GM23338 (cell line): ENCODE data around the gene PCNX1. TPM values are rescaled to one million over a fixed set of nuclear protein-coding genes. Genes with fewer than 3 reads are reported as not detected.

Source experiments
- ATAC-seq: fragments of 200-7000 bp; cut with Tn5 transposase; 3 replicates; pipeline ENCODE4 v1.9.1; 2020
- DNase-seq: peaks from one replicate; pipeline ENCODE4 v3.0.0-alpha.2; 2015; ENCODE audit warnings: low spot score
- H2AFZ ChIP-seq: fragments of 200-600 bp; sonication (generic); 2 replicates; pipeline ENCODE4 v1.8.0; 2016; ENCODE audit warnings: antibody characterized with exemption, mild to moderate bottlenecking, moderate library complexity
- H3F3A ChIP-seq: fragments of 200-600 bp; sonication (generic); replicated peaks from 2 replicates; pipeline ENCODE4 v1.8.0; 2017; ENCODE audit warnings: antibody characterized with exemption, mixed run types, low read depth
- H3K27ac ChIP-seq: fragments of 200-600 bp; sonication (generic); 2 replicates; pipeline ENCODE4 v1.6.1; 2016; ENCODE audit warnings: low read depth
- H3K27me3 ChIP-seq: fragments of 200-600 bp; sonication (generic); 2 replicates; pipeline ENCODE4 v1.8.0; 2016; ENCODE audit warnings: mild to moderate bottlenecking, mixed run types, moderate library complexity; ENCODE audit not compliant: insufficient read depth
- H3K36me3 ChIP-seq: fragments of 200-600 bp; sonication (generic); 2 replicates; pipeline ENCODE4 v1.8.0; 2016; ENCODE audit warnings: mild to moderate bottlenecking; ENCODE audit not compliant: insufficient read depth
- H3K4me1 ChIP-seq: fragments of 200-600 bp; sonication (generic); 2 replicates; pipeline ENCODE4 v1.8.0; 2016; ENCODE audit warnings: mild to moderate bottlenecking, moderate library complexity; ENCODE audit not compliant: insufficient read depth
- H3K4me2 ChIP-seq: fragments of 200-600 bp; sonication (generic); 2 replicates; pipeline ENCODE4 v1.7.1; 2017; ENCODE audit warnings: mixed run types
- H3K4me3 ChIP-seq: fragments of 200-600 bp; sonication (generic); 2 replicates; pipeline ENCODE4 v1.6.1; 2016; ENCODE audit warnings: mixed run types
- H3K79me2 ChIP-seq: fragments of 200-600 bp; sonication (generic); replicated peaks from 2 replicates; pipeline ENCODE4 v1.8.0; 2017; ENCODE audit warnings: mild to moderate bottlenecking; ENCODE audit not compliant: insufficient read depth
- H3K9me2 ChIP-seq: fragments of 200-600 bp; sonication (generic); 2 replicates; pipeline ENCODE4 v1.8.0; 2017; ENCODE audit not compliant: insufficient read depth
- H4K20me1 ChIP-seq: fragments of 200-600 bp; sonication (generic); replicated peaks from 2 replicates; pipeline ENCODE4 v1.8.0; 2017; ENCODE audit warnings: mild to moderate bottlenecking; ENCODE audit not compliant: insufficient read depth
- H3K27ac Mint-ChIP-seq: 2 replicates; pipeline ENCODE4 v1.8.0; 2020; ENCODE audit warnings: inconsistent platforms, mild to moderate bottlenecking, moderate library complexity, mixed read lengths
- H3K27me3 Mint-ChIP-seq: 3 replicates; pipeline ENCODE4 v1.8.0; 2022; ENCODE audit warnings: low read depth, mild to moderate bottlenecking, moderate library complexity, mixed read lengths, inconsistent platforms; ENCODE audit not compliant: insufficient read depth, poor library complexity
- H3K36me3 Mint-ChIP-seq: 3 replicates; pipeline ENCODE4 v1.8.0; 2021; ENCODE audit warnings: low read depth, mild to moderate bottlenecking, inconsistent platforms, moderate library complexity, mixed read lengths
- H3K4me1 Mint-ChIP-seq: 3 replicates; pipeline ENCODE4 v1.8.0; 2020; ENCODE audit warnings: mild to moderate bottlenecking, inconsistent platforms, mixed read lengths
- H3K4me3 Mint-ChIP-seq: 3 replicates; pipeline ENCODE4 v1.8.0; 2021; ENCODE audit warnings: moderate library complexity, mild to moderate bottlenecking, inconsistent platforms, mixed read lengths
- H3K9me3 Mint-ChIP-seq: 3 replicates; pipeline ENCODE4 v1.8.0; 2020; ENCODE audit warnings: moderate library complexity, mild to moderate bottlenecking, inconsistent platforms, mixed read lengths
- CREB1 ChIP-seq: fragments of 250-450 bp; sonication (Bioruptor Pico); IDR thresholded peaks from 2 replicates; pipeline ENCODE4 v1.5.0; 2020; ENCODE audit warnings: low read depth, mild to moderate bottlenecking, moderate library complexity
- EZH2 ChIP-seq: fragments of 200-600 bp; sonication (generic); IDR thresholded peaks from one replicate; pipeline ENCODE4 v1.8.0; 2017; ENCODE audit warnings: antibody characterized with exemption, mild to moderate bottlenecking, low read depth; ENCODE audit not compliant: unreplicated experiment
- EZH2phosphoT487 ChIP-seq: fragments of 200-600 bp; sonication (generic); IDR thresholded peaks from one replicate; pipeline ENCODE4 v1.8.1; 2018; ENCODE audit warnings: antibody characterized with exemption; ENCODE audit not compliant: unreplicated experiment
- JUNB ChIP-seq: IDR thresholded peaks from one replicate; pipeline ENCODE4 v1.6.1; 2016; ENCODE audit warnings: antibody characterized with exemption; ENCODE audit not compliant: unreplicated experiment
- NANOG ChIP-seq: IDR thresholded peaks from 2 replicates; pipeline ENCODE4 v1.6.1; 2016; ENCODE audit warnings: antibody characterized with exemption, borderline replicate concordance
- POLR2AphosphoS5 ChIP-seq: IDR thresholded peaks from 2 replicates; pipeline ENCODE4 v1.6.1; 2016; ENCODE audit warnings: antibody characterized with exemption, low read depth
- STAT1 ChIP-seq: IDR thresholded peaks from one replicate; pipeline ENCODE4 v1.6.1; 2016; ENCODE audit warnings: antibody characterized with exemption; ENCODE audit not compliant: unreplicated experiment
- ZNF114 ChIP-seq: fragments of 250-450 bp; sonication (Bioruptor Pico); IDR thresholded peaks from 2 replicates; pipeline ENCODE4 v1.5.0; 2020; ENCODE audit warnings: mild to moderate bottlenecking, moderate library complexity
- ZNF331 ChIP-seq: fragments of 250-450 bp; sonication (Bioruptor Pico); IDR thresholded peaks from 2 replicates; pipeline ENCODE4 v1.5.0; 2020; ENCODE audit warnings: low read depth, mild to moderate bottlenecking, moderate library complexity
- polyA plus RNA-seq: library from polyadenylated mRNA; unstranded; fragments of >200 nt; fragmentation: Nextera tagmentation; extraction: Ambion mirVana; gene quantifications from 2 replicates; pipeline ENCODE4 v1.2.1, GENCODE V29; 2016
- total RNA-seq: library from RNA; depleted of rRNA; stranded (reverse); fragments of >200 nt; shearing (Covaris generic); gene quantifications from 2 replicates; pipeline ENCODE4 v1.2.3, GENCODE V29; 2014
- TF ChIP-seq, protein P1 (sequence below), 2 experiments: fragments of 200-600 bp in 1 of 2; sonication (generic) in 1 of 2; conservative IDR thresholded peaks; 2 replicates each; pipeline versions ENCODE4 v1.5.1 to v1.6.1; 2016 to 2017; ENCODE audit warnings: antibody characterized with exemption in 2 of 2, low read depth in 2 of 2, mild to moderate bottlenecking in 2 of 2, moderate library complexity in 1 of 2
- TF ChIP-seq, protein P2 (sequence below): fragments of 250-450 bp; sonication (Bioruptor Pico); IDR thresholded peaks from 2 replicates; pipeline ENCODE4 v1.5.0; 2020; ENCODE audit warnings: mild to moderate bottlenecking, moderate library complexity
- TF ChIP-seq, protein P3 (sequence below): IDR thresholded peaks from 2 replicates; pipeline ENCODE4 v1.6.1; 2016; ENCODE audit warnings: antibody characterized with exemption
- TF ChIP-seq, protein P4 (sequence below): IDR thresholded peaks from one replicate; pipeline ENCODE4 v1.6.1; 2018; ENCODE audit warnings: antibody characterized with exemption; ENCODE audit not compliant: unreplicated experiment

The PCNX1 gene
- total and polyA plus RNA-seq, 2 experiments from 2014 or later, result 19.4 to 53.1 TPM

DNA sequence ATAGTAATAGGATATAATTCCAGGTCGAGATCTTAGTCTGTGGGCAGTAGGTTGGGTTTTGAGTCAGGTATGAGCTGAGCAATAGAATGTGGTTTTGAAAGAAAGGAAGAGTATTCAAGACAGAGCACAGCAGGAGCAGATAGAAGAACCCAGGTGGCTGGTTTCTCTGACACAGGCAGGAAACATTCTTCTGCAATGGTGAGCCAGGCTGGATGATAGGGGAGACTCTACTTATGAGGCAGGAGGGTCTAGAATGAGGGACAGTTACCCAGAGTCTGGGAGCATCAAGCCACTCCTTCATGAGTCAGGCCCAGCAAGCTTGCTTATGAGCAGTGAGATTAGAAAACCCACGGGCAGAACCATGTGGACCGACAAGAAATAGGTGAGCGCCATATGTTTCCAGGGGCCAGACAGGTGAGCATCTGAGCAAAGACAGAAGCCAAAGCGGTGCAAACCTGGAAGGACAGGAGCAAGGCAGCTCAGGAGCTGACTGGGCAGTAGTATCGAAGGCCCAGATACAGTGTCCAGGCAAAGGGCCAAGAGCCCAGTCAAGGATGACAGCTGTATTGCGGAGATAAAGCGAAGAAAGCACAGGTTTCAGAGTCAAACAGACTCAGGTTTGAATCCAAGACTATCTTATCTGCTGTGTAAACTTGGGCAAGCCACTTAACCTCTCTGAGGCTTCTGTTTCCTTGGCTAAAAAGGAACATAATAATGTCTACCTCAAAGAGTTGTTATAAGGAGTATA is 22.5 kb upstream of the PCNX1 start:
- peaks cover 19% of the 10 kb centered on the region for H3K4me1 Mint-ChIP-seq

More for the DNA sequence above, 22.5 kb upstream of the PCNX1 start:
- Histone ChIP-seq H3K4me2 (no peak overlapping the region), H3K4me3 (no peak overlapping the region), H3K4me1 (peaks cover 12% of the 10 kb centered on the region), H3K27me3 (no peaks in the 10 kb centered on the region), H3F3A (no peaks in the 10 kb centered on the region), H3K79me2 (no peaks in the 10 kb centered on the region), H3K36me3 (no peaks in the 10 kb centered on the region), H3K27ac (no peak overlapping the region), H2AFZ (peak overlapping the region; percentile 32; the same call in 1 of the 2 replicates), H3K9me2 (no peaks in the 10 kb centered on the region), H4K20me1 (no peaks in the 10 kb centered on the region)
- H3K27ac Mint-ChIP-seq, result no peak overlapping the region
- H3K36me3 Mint-ChIP-seq, result no peaks in the 10 kb centered on the region
- DNase-seq (no peak), ATAC-seq (no peak)
- H3K9me3 Mint-ChIP-seq, result no peaks in the 10 kb centered on the region
- no peak overlapping the region for H3K4me3 Mint-ChIP-seq
- TF ChIP-seq STAT1, result no peak
- TF ChIP-seq, protein P1, sequence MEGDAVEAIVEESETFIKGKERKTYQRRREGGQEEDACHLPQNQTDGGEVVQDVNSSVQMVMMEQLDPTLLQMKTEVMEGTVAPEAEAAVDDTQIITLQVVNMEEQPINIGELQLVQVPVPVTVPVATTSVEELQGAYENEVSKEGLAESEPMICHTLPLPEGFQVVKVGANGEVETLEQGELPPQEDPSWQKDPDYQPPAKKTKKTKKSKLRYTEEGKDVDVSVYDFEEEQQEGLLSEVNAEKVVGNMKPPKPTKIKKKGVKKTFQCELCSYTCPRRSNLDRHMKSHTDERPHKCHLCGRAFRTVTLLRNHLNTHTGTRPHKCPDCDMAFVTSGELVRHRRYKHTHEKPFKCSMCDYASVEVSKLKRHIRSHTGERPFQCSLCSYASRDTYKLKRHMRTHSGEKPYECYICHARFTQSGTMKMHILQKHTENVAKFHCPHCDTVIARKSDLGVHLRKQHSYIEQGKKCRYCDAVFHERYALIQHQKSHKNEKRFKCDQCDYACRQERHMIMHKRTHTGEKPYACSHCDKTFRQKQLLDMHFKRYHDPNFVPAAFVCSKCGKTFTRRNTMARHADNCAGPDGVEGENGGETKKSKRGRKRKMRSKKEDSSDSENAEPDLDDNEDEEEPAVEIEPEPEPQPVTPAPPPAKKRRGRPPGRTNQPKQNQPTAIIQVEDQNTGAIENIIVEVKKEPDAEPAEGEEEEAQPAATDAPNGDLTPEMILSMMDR (conservative IDR thresholded peaks at IDR 0.05; ENCODE audit: low read depth in 2 of 2), result no peak
- TF ChIP-seq, protein P2, sequence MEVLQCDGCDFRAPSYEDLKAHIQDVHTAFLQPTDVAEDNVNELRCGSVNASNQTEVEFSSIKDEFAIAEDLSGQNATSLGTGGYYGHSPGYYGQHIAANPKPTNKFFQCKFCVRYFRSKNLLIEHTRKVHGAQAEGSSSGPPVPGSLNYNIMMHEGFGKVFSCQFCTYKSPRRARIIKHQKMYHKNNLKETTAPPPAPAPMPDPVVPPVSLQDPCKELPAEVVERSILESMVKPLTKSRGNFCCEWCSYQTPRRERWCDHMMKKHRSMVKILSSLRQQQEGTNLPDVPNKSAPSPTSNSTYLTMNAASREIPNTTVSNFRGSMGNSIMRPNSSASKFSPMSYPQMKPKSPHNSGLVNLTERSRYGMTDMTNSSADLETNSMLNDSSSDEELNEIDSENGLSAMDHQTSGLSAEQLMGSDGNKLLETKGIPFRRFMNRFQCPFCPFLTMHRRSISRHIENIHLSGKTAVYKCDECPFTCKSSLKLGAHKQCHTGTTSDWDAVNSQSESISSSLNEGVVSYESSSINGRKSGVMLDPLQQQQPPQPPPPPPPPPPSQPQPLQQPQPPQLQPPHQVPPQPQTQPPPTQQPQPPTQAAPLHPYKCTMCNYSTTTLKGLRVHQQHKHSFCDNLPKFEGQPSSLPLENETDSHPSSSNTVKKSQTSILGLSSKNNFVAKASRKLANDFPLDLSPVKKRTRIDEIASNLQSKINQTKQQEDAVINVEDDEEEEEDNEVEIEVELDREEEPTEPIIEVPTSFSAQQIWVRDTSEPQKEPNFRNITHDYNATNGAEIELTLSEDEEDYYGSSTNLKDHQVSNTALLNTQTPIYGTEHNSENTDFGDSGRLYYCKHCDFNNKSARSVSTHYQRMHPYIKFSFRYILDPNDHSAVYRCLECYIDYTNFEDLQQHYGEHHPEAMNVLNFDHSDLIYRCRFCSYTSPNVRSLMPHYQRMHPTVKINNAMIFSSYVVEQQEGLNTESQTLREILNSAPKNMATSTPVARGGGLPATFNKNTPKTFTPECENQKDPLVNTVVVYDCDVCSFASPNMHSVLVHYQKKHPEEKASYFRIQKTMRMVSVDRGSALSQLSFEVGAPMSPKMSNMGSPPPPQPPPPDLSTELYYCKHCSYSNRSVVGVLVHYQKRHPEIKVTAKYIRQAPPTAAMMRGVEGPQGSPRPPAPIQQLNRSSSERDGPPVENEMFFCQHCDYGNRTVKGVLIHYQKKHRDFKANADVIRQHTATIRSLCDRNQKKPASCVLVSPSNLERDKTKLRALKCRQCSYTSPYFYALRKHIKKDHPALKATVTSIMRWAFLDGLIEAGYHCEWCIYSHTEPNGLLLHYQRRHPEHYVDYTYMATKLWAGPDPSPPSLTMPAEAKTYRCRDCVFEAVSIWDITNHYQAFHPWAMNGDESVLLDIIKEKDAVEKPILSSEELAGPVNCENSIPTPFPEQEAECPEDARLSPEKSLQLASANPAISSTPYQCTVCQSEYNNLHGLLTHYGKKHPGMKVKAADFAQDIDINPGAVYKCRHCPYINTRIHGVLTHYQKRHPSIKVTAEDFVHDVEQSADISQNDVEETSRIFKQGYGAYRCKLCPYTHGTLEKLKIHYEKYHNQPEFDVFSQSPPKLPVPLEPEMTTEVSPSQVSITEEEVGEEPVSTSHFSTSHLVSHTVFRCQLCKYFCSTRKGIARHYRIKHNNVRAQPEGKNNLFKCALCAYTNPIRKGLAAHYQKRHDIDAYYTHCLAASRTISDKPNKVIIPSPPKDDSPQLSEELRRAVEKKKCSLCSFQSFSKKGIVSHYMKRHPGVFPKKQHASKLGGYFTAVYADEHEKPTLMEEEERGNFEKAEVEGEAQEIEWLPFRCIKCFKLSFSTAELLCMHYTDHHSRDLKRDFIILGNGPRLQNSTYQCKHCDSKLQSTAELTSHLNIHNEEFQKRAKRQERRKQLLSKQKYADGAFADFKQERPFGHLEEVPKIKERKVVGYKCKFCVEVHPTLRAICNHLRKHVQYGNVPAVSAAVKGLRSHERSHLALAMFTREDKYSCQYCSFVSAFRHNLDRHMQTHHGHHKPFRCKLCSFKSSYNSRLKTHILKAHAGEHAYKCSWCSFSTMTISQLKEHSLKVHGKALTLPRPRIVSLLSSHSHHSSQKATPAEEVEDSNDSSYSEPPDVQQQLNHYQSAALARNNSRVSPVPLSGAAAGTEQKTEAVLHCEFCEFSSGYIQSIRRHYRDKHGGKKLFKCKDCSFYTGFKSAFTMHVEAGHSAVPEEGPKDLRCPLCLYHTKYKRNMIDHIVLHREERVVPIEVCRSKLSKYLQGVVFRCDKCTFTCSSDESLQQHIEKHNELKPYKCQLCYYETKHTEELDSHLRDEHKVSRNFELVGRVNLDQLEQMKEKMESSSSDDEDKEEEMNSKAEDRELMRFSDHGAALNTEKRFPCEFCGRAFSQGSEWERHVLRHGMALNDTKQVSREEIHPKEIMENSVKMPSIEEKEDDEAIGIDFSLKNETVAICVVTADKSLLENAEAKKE (CRISPR knock-in tag), result no peak
- TF ChIP-seq, protein P3, sequence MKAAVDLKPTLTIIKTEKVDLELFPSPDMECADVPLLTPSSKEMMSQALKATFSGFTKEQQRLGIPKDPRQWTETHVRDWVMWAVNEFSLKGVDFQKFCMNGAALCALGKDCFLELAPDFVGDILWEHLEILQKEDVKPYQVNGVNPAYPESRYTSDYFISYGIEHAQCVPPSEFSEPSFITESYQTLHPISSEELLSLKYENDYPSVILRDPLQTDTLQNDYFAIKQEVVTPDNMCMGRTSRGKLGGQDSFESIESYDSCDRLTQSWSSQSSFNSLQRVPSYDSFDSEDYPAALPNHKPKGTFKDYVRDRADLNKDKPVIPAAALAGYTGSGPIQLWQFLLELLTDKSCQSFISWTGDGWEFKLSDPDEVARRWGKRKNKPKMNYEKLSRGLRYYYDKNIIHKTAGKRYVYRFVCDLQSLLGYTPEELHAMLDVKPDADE, result no peak
- TF ChIP-seq NANOG, result no peak
- TF ChIP-seq POLR2AphosphoS5, result no peak
- no peak for TF ChIP-seq EZH2phosphoT487
- TF ChIP-seq EZH2, result no peak
- no peak for TF ChIP-seq ZNF114 (CRISPR knock-in tag)
- TF ChIP-seq CREB1, result no peak
- TF ChIP-seq ZNF331 (CRISPR knock-in tag), result no peak
- TF ChIP-seq, protein P4, sequence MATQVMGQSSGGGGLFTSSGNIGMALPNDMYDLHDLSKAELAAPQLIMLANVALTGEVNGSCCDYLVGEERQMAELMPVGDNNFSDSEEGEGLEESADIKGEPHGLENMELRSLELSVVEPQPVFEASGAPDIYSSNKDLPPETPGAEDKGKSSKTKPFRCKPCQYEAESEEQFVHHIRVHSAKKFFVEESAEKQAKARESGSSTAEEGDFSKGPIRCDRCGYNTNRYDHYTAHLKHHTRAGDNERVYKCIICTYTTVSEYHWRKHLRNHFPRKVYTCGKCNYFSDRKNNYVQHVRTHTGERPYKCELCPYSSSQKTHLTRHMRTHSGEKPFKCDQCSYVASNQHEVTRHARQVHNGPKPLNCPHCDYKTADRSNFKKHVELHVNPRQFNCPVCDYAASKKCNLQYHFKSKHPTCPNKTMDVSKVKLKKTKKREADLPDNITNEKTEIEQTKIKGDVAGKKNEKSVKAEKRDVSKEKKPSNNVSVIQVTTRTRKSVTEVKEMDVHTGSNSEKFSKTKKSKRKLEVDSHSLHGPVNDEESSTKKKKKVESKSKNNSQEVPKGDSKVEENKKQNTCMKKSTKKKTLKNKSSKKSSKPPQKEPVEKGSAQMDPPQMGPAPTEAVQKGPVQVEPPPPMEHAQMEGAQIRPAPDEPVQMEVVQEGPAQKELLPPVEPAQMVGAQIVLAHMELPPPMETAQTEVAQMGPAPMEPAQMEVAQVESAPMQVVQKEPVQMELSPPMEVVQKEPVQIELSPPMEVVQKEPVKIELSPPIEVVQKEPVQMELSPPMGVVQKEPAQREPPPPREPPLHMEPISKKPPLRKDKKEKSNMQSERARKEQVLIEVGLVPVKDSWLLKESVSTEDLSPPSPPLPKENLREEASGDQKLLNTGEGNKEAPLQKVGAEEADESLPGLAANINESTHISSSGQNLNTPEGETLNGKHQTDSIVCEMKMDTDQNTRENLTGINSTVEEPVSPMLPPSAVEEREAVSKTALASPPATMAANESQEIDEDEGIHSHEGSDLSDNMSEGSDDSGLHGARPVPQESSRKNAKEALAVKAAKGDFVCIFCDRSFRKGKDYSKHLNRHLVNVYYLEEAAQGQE, result no peak
- TF ChIP-seq JUNB, result no peak
- H3K27me3 Mint-ChIP-seq, result no peaks in the 10 kb centered on the region
